Stimulated activated CD4-positive, alpha-beta T cell treated with anti-CD3 and anti-CD28 coated beads, TNF-alpha, amount 100 ng/mL, for 4 hours (primary cell): ENCODE measurements around the gene FAM184B.
"Not testable (repeated sequence)": the region's sequence is repeated elsewhere in the genome, so short reads cannot be mapped to it uniquely, and the experiment has no call there.

Experiments used
- DNase-seq, 3 experiments: peaks; one replicate each; pipeline ENCODE4 v3.0.0-alpha.2; 2020; ENCODE audit warnings: low read depth in 3 of 3

FAM184B gene

GRCh38 chr4:17718471-17718870, 63.0 kb downstream of the FAM184B start:
- no peak for DNase-seq

- DNase-seq, result no peak
These were observed 64.1 kb downstream of the FAM184B start for GRCh38 chr4:17717301-17717700.

GRCh38 chr4:17715511-17715910, 65.9 kb downstream of the FAM184B start:
- no peak for DNase-seq

- DNase-seq, result no peak
These were observed 67.6 kb downstream of the FAM184B start for GRCh38 chr4:17713779-17714178.

- DNase-seq, result no peak
These were observed 69.3 kb downstream of the FAM184B start for GRCh38 chr4:17712166-17712565.

- not testable (repeated sequence) for DNase-seq
These were observed 70.2 kb downstream of the FAM184B start for GRCh38 chr4:17711206-17711605.

GRCh38 chr4:17709763-17710068, 71.7 kb downstream of the FAM184B start:
- DNase-seq, result no peak

- DNase-seq, result no peak
These were observed 72.2 kb downstream of the FAM184B start for GRCh38 chr4:17708992-17709762.

- no peak for DNase-seq
These were observed 73.8 kb downstream of the FAM184B start for GRCh38 chr4:17707671-17708070.

- DNase-seq, result no peak
These were observed 76.3 kb downstream of the FAM184B start for GRCh38 chr4:17705107-17705506.

GRCh38 chr4:17704020-17704650, 77.3 kb downstream of the FAM184B start:
- no peak for DNase-seq

- no peak for DNase-seq
These were observed 78.8 kb downstream of the FAM184B start for GRCh38 chr4:17702641-17703040.

GRCh38 chr4:17701882-17702281, 79.5 kb downstream of the FAM184B start:
- DNase-seq, result no peak

GRCh38 chr4:17701138-17701839, 80.1 kb downstream of the FAM184B start:
- no peak for DNase-seq

- no peak for DNase-seq
These were observed 82.0 kb downstream of the FAM184B start for GRCh38 chr4:17699380-17699779.

- DNase-seq, result no peak
These were observed 83.3 kb downstream of the FAM184B start for GRCh38 chr4:17698116-17698515.

- no peak for DNase-seq
These were observed 86.1 kb downstream of the FAM184B start for GRCh38 chr4:17695341-17695740.

- no peak for DNase-seq
These were observed 86.9 kb downstream of the FAM184B start for GRCh38 chr4:17694552-17694951.

GRCh38 chr4:17690898-17691297, 90.5 kb downstream of the FAM184B start:
- DNase-seq, result no peak

GRCh38 chr4:17690135-17690534, 91.3 kb downstream of the FAM184B start:
- no peak for DNase-seq

GRCh38 chr4:17688011-17688441, 93.4 kb downstream of the FAM184B start:
- DNase-seq, result no peak

GRCh38 chr4:17687237-17687857, 94.1 kb downstream of the FAM184B start:
- DNase-seq, result no peak
